GM12878 (cell line): ENCODE measurements around the gene LAT.

Experiments used
- NR2F1 ChIP-seq: fragments of 450-650 bp; conservative IDR thresholded peaks from 2 replicates; pipeline ENCODE4 v1.6.1; 2017; ENCODE audit warnings: mild to moderate bottlenecking
- RAD51 ChIP-seq: fragments of 450-650 bp; IDR thresholded peaks from 2 replicates; pipeline ENCODE4 v1.6.1; 2016; ENCODE audit warnings: moderate library complexity, mild to moderate bottlenecking, inconsistent platforms
- RBBP5 ChIP-seq: fragments of 200-600 bp; sonication (generic); conservative IDR thresholded peaks from 2 replicates; pipeline ENCODE4 v1.6.1; 2016
- RCOR1 ChIP-seq: conservative IDR thresholded peaks from 2 replicates; pipeline ENCODE4 v1.6.1; 2012; ENCODE audit warnings: low read depth, low read length, improper control_type of control experiment
- SIN3A ChIP-seq: IDR thresholded peaks from 2 replicates; pipeline ENCODE4 v1.6.1; 2012; ENCODE audit warnings: low read depth, low read length, improper control_type of control experiment
- TBL1XR1 ChIP-seq: IDR thresholded peaks from 2 replicates; pipeline ENCODE4 v1.6.1; 2012; ENCODE audit warnings: low read depth, low read length, improper control_type of control experiment
- TCF7 ChIP-seq: IDR thresholded peaks from 2 replicates; pipeline ENCODE4 v1.6.1; 2014; ENCODE audit warnings: antibody characterized with exemption, borderline replicate concordance
- ZNF24 ChIP-seq: fragments of 450-650 bp; IDR thresholded peaks from 2 replicates; pipeline ENCODE4 v1.6.1; 2017; ENCODE audit warnings: antibody characterized with exemption, mild to moderate bottlenecking
- ZNF274 ChIP-seq: IDR thresholded peaks from one replicate; pipeline ENCODE4 v1.8.0; 2011; ENCODE audit not compliant: insufficient read length, insufficient read depth
- TF ChIP-seq, protein P1 (sequence below), 3 experiments: IDR thresholded peaks in 2 of 3; conservative IDR thresholded peaks in 1 of 3; 2 replicates each; pipeline ENCODE4 v1.5.1; 2011; ENCODE audit warnings: low read depth in 3 of 3, low read length in 3 of 3, mild to moderate bottlenecking in 3 of 3, control low read depth in 2 of 3, moderate library complexity in 2 of 3, inconsistent platforms in 1 of 3, mixed read lengths in 1 of 3; ENCODE audit not compliant: control insufficient read depth in 2 of 3, insufficient read depth in 1 of 3; ENCODE audit errors: extremely low read depth in 1 of 3

- no peak for TF ChIP-seq RCOR1
- TF ChIP-seq, protein P1, sequence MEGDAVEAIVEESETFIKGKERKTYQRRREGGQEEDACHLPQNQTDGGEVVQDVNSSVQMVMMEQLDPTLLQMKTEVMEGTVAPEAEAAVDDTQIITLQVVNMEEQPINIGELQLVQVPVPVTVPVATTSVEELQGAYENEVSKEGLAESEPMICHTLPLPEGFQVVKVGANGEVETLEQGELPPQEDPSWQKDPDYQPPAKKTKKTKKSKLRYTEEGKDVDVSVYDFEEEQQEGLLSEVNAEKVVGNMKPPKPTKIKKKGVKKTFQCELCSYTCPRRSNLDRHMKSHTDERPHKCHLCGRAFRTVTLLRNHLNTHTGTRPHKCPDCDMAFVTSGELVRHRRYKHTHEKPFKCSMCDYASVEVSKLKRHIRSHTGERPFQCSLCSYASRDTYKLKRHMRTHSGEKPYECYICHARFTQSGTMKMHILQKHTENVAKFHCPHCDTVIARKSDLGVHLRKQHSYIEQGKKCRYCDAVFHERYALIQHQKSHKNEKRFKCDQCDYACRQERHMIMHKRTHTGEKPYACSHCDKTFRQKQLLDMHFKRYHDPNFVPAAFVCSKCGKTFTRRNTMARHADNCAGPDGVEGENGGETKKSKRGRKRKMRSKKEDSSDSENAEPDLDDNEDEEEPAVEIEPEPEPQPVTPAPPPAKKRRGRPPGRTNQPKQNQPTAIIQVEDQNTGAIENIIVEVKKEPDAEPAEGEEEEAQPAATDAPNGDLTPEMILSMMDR (IDR thresholded peaks at IDR 0.05 in 2 of 3, conservative IDR thresholded peaks at IDR 0.05 in 1 of 3; ENCODE audit: control insufficient read depth in 2 of 3, extremely low read depth in 1 of 3, insufficient read depth in 1 of 3, low read depth in 3 of 3, low read length in 3 of 3) = no peak
- no peak for TF ChIP-seq TBL1XR1
- no peak for TF ChIP-seq SIN3A
- TF ChIP-seq TCF7 = no peak
- no peak for TF ChIP-seq NR2F1
- no peak for TF ChIP-seq RBBP5
- TF ChIP-seq ZNF274 = no peak
- TF ChIP-seq ZNF24 = no peak
- TF ChIP-seq RAD51 = no peak
These were observed 15.2 kb downstream of the LAT start for GRCh38 chr16:29000019-29000418.
